B cell (primary cell): ENCODE results near the gene ARSJ. TPM values are rescaled to one million over a fixed set of nuclear protein-coding genes. Genes with fewer than 3 reads are reported as not detected.

Experiments
- ATAC-seq: fragments of 200-7000 bp; cut with Tn5 transposase; one replicate; pipeline ENCODE4 v1.10.0; 2021; ENCODE audit warnings: low read depth, mild to moderate bottlenecking, moderate number of reproducible peaks, moderate library complexity
- CTCF ChIA-PET: fragments of 350-600 bp; sonication (Branson Sonifier 250); formaldehyde crosslinking; loops from one replicate; lab custom pipeline; 2021; ENCODE audit warnings: antibody characterized with exemption, inconsistent platforms; lab: Charles Lee
- POLR2A ChIA-PET: fragments of 350-600 bp; sonication (Branson Sonifier 250); formaldehyde crosslinking; loops from one replicate; lab custom pipeline; 2021; ENCODE audit warnings: antibody characterized with exemption; lab: Charles Lee
- DNase-seq: peaks from one replicate; pipeline ENCODE4 v3.0.0; 2013
- H2AFZ ChIP-seq: 2 replicates; pipeline ENCODE4 v1.6.1; 2012; ENCODE audit warnings: mild to moderate bottlenecking, low read depth, low read length; ENCODE audit not compliant: insufficient read depth, poor library complexity, severe bottlenecking
- H3K27ac ChIP-seq, 2 donors: 1 replicate in 1 of 2; 2 replicates in 1 of 2; pipeline ENCODE4 v1.5.1; 2012 to 2013; ENCODE audit warnings: low read length in 2 of 2, mild to moderate bottlenecking in 2 of 2, moderate library complexity in 1 of 2
- H3K27me3 ChIP-seq, 4 experiments: fragments of 200-600 bp in 1 of 4; sonication (generic) in 1 of 4; replicated peaks in 1 of 4; 1 replicate in 2 of 4; 2 replicates in 2 of 4; pipeline versions ENCODE4 v1.6.1 to v1.7.0; 2013 to 2016; ENCODE audit warnings: low read length in 3 of 4, mild to moderate bottlenecking in 2 of 4, mixed read lengths in 1 of 4, moderate library complexity in 1 of 4; ENCODE audit not compliant: insufficient read depth in 4 of 4, control insufficient read depth in 3 of 4; ENCODE audit errors: control extremely low read depth in 1 of 4
- H3K36me3 ChIP-seq, 2 experiments: replicated peaks in 1 of 2; 1 replicate in 1 of 2; 2 replicates in 1 of 2; pipeline versions ENCODE4 v1.6.1 to v1.7.1; 2013; ENCODE audit warnings: low read length in 1 of 2; ENCODE audit not compliant: insufficient read depth in 2 of 2, control insufficient read depth in 1 of 2; ENCODE audit errors: control extremely low read depth in 1 of 2, extremely low read depth in 1 of 2
- H3K4me1 ChIP-seq, 2 donors: fragments of 200-600 bp in 1 of 2; sonication (generic) in 1 of 2; 1 replicate in 1 of 2; 2 replicates in 1 of 2; pipeline versions ENCODE4 v1.5.1 to v1.6.1; 2013 to 2017; ENCODE audit warnings: low read length in 2 of 2; ENCODE audit not compliant: control insufficient read depth in 2 of 2, insufficient read depth in 2 of 2
- H3K4me2 ChIP-seq: replicated peaks from 2 replicates; pipeline ENCODE3; 2012; ENCODE audit warnings: mild to moderate bottlenecking, low read depth, low read length; ENCODE audit not compliant: poor library complexity, severe bottlenecking
- H3K4me3 ChIP-seq, 5 experiments: fragments of 200-600 bp in 1 of 5; sonication (generic) in 1 of 5; 1 replicate in 3 of 5; 2 replicates in 2 of 5; pipeline versions ENCODE4 v1.5.1 to v1.7.0; 2011 to 2016; ENCODE audit warnings: low read length in 4 of 5, mild to moderate bottlenecking in 4 of 5, low read depth in 2 of 5, control low read depth in 1 of 5, moderate library complexity in 1 of 5; ENCODE audit not compliant: insufficient read depth in 1 of 5; ENCODE audit errors: control extremely low read depth in 1 of 5, extremely low read depth in 1 of 5
- H3K79me2 ChIP-seq: fragments of 200-600 bp; sonication (generic); one replicate; pipeline ENCODE4 v1.6.0; 2016; ENCODE audit warnings: low read length; ENCODE audit not compliant: control insufficient read depth, insufficient read depth
- H3K9ac ChIP-seq: fragments of 200-600 bp; sonication (generic); 2 replicates; pipeline ENCODE4 v1.6.1; 2017; ENCODE audit warnings: mild to moderate bottlenecking, low read length, moderate library complexity
- H3K9me3 ChIP-seq, 3 donors: one replicate each; pipeline versions ENCODE4 v1.6.1 to v1.7.1; 2013; ENCODE audit warnings: low read length in 2 of 3; ENCODE audit not compliant: control insufficient read depth in 2 of 3, insufficient read depth in 1 of 3; ENCODE audit errors: control extremely low read depth in 1 of 3
- H4K20me1 ChIP-seq: 2 replicates; pipeline ENCODE4 v1.6.0; 2012; ENCODE audit warnings: mild to moderate bottlenecking, low read length; ENCODE audit not compliant: insufficient read depth, control insufficient read depth, poor library complexity, severe bottlenecking
- H3K27ac Mint-ChIP-seq: one replicate; pipeline ENCODE4 v1.8.0; 2021; ENCODE audit warnings: mixed read lengths
- H3K27me3 Mint-ChIP-seq: one replicate; pipeline ENCODE4 v1.8.0; 2021; ENCODE audit warnings: mixed read lengths
- H3K4me1 Mint-ChIP-seq: one replicate; pipeline ENCODE4 v1.8.0; 2021; ENCODE audit warnings: mixed read lengths
- H3K4me3 Mint-ChIP-seq: one replicate; pipeline ENCODE4 v1.8.0; 2021; ENCODE audit warnings: mixed read lengths
- H3K9me3 Mint-ChIP-seq: one replicate; pipeline ENCODE4 v1.8.0; 2022; ENCODE audit warnings: mixed read lengths; ENCODE audit not compliant: insufficient read depth
- EZH2 ChIP-seq: IDR thresholded peaks from 2 replicates; pipeline ENCODE4 v1.6.1; 2012; ENCODE audit warnings: borderline replicate concordance, low read depth, mild to moderate bottlenecking, moderate library complexity, low read length; ENCODE audit not compliant: insufficient read depth, poor library complexity, severe bottlenecking
- WGBS: methylation state at CpG from one replicate; pipeline ENCODE4 v1.1.5; 2013; ENCODE audit warnings: missing lambda C conversion rate; ENCODE audit not compliant: insufficient coverage; 5-methylcytosine and 5-hydroxymethylcytosine counted together
- intact Hi-C: fragments of 100-400 bp; cut with micrococcal nuclease; formaldehyde crosslinking; loops from one replicate; pipeline ENCODE4 v1.10.0; 2022
- polyA plus RNA-seq: library from polyadenylated mRNA; depleted of rRNA; stranded (reverse); fragments of >200 nt; gene quantifications from 2 replicates; pipeline ENCODE4 v1.2.3, GENCODE V29; 2012
- total RNA-seq, 2 donors: library from RNA; stranded (reverse); fragments of 120-200 nt in 1 of 2; gene quantifications; 1 replicate in 1 of 2; 2 replicates in 1 of 2; pipeline versions ENCODE4 v1.2.3 to v1.2.4, GENCODE V29; 2013 to 2022
- TF ChIP-seq, protein P1 (sequence below): fragments of 200-600 bp; IDR thresholded peaks from one replicate; pipeline ENCODE4 v1.8.0; 2022; ENCODE audit warnings: antibody characterized with exemption, mild to moderate bottlenecking

ARSJ gene
- total and polyA plus RNA-seq, 2 donors (not counting 1 experiment from before 2014, with no cell fraction given): not detected

DNA sequence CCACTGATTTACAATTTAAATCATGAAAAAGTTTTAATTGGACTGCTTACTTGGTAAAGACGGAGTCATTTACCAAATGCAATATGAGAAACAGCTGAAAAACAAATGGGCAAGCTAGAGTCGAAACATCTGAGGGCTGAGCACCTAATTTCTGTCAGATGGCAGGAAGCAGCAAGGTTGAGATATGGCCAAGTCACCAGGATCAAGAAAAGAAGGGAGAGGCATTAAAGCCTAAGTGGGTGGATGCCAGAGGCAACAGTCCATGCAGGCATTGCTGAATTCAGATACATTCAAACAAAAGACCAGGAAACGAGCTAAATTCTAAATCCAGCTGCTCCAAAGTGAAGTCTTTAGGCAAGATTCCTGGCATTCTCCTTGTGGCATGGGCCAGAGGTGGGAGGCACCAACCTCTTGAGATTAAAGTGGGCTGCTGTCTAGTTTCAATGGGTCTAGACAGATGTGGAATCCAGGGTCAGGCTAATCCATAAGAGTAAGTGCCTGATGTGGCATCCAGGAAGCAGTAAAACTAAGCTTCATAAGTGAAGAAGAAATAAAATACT lies 8.0 kb upstream of the ARSJ start:
- no peaks in the 10 kb centered on the region for H4K20me1 ChIP-seq
- CTCF ChIA-PET: no interaction called here
- TF ChIP-seq EZH2: no peak
- TF ChIP-seq, protein P1, sequence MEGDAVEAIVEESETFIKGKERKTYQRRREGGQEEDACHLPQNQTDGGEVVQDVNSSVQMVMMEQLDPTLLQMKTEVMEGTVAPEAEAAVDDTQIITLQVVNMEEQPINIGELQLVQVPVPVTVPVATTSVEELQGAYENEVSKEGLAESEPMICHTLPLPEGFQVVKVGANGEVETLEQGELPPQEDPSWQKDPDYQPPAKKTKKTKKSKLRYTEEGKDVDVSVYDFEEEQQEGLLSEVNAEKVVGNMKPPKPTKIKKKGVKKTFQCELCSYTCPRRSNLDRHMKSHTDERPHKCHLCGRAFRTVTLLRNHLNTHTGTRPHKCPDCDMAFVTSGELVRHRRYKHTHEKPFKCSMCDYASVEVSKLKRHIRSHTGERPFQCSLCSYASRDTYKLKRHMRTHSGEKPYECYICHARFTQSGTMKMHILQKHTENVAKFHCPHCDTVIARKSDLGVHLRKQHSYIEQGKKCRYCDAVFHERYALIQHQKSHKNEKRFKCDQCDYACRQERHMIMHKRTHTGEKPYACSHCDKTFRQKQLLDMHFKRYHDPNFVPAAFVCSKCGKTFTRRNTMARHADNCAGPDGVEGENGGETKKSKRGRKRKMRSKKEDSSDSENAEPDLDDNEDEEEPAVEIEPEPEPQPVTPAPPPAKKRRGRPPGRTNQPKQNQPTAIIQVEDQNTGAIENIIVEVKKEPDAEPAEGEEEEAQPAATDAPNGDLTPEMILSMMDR: no peak
- no peaks in the 10 kb centered on the region for H3K79me2 ChIP-seq
- H3K9ac ChIP-seq: no peak overlapping the region
- peaks cover 0 to 6% (median 0%) of the 10 kb centered on the region in 3 donors for H3K9me3 ChIP-seq
- Mint-ChIP-seq H3K4me1 (no peaks in the 10 kb centered on the region), H3K9me3 (peaks cover 5% of the 10 kb centered on the region), H3K27me3 (peaks cover 27% of the 10 kb centered on the region), H3K27ac (no peak overlapping the region), H3K4me3 (no peak overlapping the region)
- DNase-seq: no peak
- no peaks in the 10 kb centered on the region for H3K4me1 ChIP-seq
- no peak overlapping the region for H3K27ac ChIP-seq
- no peaks in the 10 kb centered on the region for H3K36me3 ChIP-seq
- POLR2A ChIA-PET: no interaction called here
- no peak overlapping the region for H3K4me2 ChIP-seq
- H3K4me3 ChIP-seq: no peak overlapping the region
- peaks cover 0 to 3% (median 0%) of the 10 kb centered on the region in 4 experiments for H3K27me3 ChIP-seq
- no peak overlapping the region for H2AFZ ChIP-seq
- intact Hi-C loops: no loop called here
- no peak for ATAC-seq
- 79% methylated on average over 3 of the region's 3 CpGs for WGBS

DNA sequence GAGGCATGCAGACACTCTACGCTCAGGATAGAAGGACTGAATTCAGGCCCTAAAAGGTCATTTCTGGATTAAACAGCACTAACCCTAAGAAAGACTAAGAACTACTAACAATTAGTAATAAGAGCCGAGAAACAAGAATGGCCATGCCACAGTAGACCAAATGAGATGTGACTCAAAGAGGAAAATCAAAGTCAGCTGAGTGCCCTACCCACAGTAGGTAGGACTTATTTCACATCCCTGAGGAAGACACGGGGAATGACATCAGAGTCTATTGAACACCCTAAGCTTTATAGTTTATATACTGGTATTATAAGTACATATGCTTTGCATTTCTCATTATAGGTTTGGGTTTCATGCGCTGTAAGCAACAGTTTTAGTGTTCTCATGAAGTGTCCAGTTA lies 2.7 kb upstream of the ARSJ start:
- H3K9me3 ChIP-seq: peaks cover 0 to 6% (median 0%) of the 10 kb centered on the region in 3 donors
- ChIA-PET CTCF (no interaction called here), POLR2A (no interaction called here)
- no peak overlapping the region for H3K27ac ChIP-seq
- no peak for DNase-seq
- TF ChIP-seq, protein P1: no peak
- no peak for TF ChIP-seq EZH2
- Mint-ChIP-seq H3K9me3 (no peaks in the 10 kb centered on the region), H3K4me1 (peaks cover 14% of the 10 kb centered on the region), H3K4me3 (no peak overlapping the region), H3K27me3 (peaks cover 57% of the 10 kb centered on the region), H3K27ac (no peak overlapping the region)
- WGBS: 100% methylated on average over 1 of the region's 4 CpGs
- H3K9ac ChIP-seq: no peak overlapping the region
- peaks cover 6 to 7% of the 10 kb centered on the region in 2 donors for H3K4me1 ChIP-seq
- no peak overlapping the region for H3K4me2 ChIP-seq
- H3K27me3 ChIP-seq: peaks cover 0 to 28% (median 19%) of the 10 kb centered on the region in 4 experiments
- intact Hi-C loops: no loop called here
- no peak for ATAC-seq
- no peak overlapping the region for H2AFZ ChIP-seq
- no peak overlapping the region for H3K4me3 ChIP-seq
- no peaks in the 10 kb centered on the region for H3K79me2 ChIP-seq
- no peaks in the 10 kb centered on the region for H4K20me1 ChIP-seq
- H3K36me3 ChIP-seq: no peaks in the 10 kb centered on the region
